Glomerular visceral epithelial cell (primary cell): ENCODE data around the gene RUSF1.
"Not testable (repeated sequence)": the region's sequence is repeated elsewhere in the genome, so short reads cannot be mapped to it uniquely, and the experiment has no call there.

Source experiments
- DNase-seq: peaks from one replicate; pipeline ENCODE4 v3.0.0-alpha.2; 2016; ENCODE audit errors: extremely low spot score

The RUSF1 gene

GRCh38 chr16:31452631-31453106 is 55.5 kb downstream of the RUSF1 start:
- DNase-seq, result peak; percentile 74

GRCh38 chr16:31451681-31452351 is 56.4 kb downstream of the RUSF1 start:
- DNase-seq, result peak; percentile 67

- no peak for DNase-seq
Measured at GRCh38 chr16:31451201-31451600, 57.0 kb downstream of the RUSF1 start.

DNA sequence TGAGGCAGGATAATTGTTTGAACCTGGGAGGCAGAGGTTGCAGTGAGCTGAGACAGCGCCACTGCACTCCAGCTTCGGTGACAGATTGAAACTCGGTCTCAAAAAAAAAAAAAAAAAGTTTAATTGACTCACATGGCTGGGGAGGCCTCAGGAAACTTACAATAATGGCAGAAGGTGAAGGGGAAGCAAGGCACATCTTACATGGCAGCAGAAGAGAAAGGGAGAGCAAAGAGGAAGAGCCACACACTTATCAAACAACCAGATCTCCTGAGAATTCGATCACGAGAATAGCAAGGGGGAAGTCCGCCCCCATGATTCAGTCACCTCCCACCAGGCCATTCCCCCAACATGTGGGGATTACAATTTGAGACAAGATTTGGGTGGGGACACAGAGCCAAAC is 62.3 kb downstream of the RUSF1 start:
- DNase-seq, result not testable (repeated sequence)

GRCh38 chr16:31441956-31442355 is 66.2 kb downstream of the RUSF1 start:
- DNase-seq, result no peak

GRCh38 chr16:31440516-31441184 is 67.5 kb downstream of the RUSF1 start:
- no peak for DNase-seq

DNA sequence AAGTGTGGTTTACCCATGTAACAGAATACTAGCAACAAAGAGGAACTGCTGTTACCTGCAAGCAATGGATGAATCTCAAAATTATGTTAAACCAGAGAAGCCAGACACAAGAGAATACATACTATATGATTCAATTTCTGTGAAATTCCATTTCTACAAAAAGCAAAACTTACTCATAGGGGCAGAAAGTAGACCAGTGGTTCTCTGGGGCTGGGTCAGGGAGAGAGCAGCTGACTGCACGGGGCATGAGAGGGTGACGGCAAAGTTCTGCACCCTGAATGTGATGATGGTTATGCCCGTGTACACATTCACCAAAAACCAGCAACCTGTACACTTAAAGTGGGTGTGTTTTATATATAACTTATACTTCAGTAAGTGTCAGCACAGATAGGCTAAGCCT is 68.7 kb downstream of the RUSF1 start:
- no peak for DNase-seq
